HepG2 (cell line): ENCODE results near the gene GCNT2. TPM values are rescaled to one million over a fixed set of nuclear protein-coding genes. Genes with fewer than 3 reads are reported as not detected.

Source experiments
- BRCA1 ChIP-seq: sonication (generic); formaldehyde crosslinking; IDR thresholded peaks from 2 replicates; pipeline ENCODE4 v1.4.0; 2020; ENCODE audit warnings: missing genetic modification reagents
- HBP1 ChIP-seq: IDR thresholded peaks from 2 replicates; pipeline ENCODE4 v1.6.1; 2016; ENCODE audit warnings: low read depth, control low read depth
- HOXA3 ChIP-seq: sonication (generic); formaldehyde crosslinking; IDR thresholded peaks from 2 replicates; pipeline ENCODE4 v1.5.0; 2020; ENCODE audit warnings: missing genetic modification reagents
- LRRFIP1 ChIP-seq: sonication (generic); formaldehyde crosslinking; conservative IDR thresholded peaks from 2 replicates; pipeline ENCODE4 v1.4.0; 2020; ENCODE audit warnings: missing genetic modification reagents
- MAFK ChIP-seq, 2 experiments: IDR thresholded peaks in 1 of 2; conservative IDR thresholded peaks in 1 of 2; 2 replicates each; pipeline ENCODE4 v1.6.1; 2011; ENCODE audit warnings: improper control_type of control experiment in 2 of 2, low read length in 2 of 2
- NR2F6 ChIP-seq, 2 experiments: IDR thresholded peaks; 2 replicates each; pipeline ENCODE4 v1.6.1; 2016; ENCODE audit warnings: antibody characterized with exemption in 1 of 2, mild to moderate bottlenecking in 1 of 2
- U2AF1 ChIP-seq: fragments of 200-400 bp; formaldehyde crosslinking; optimal IDR thresholded peaks from 2 replicates; pipeline ENCODE3; 2017; ENCODE audit warnings: mild to moderate bottlenecking, low read depth, low read length
- ZNF10 ChIP-seq: sonication (generic); formaldehyde crosslinking; IDR thresholded peaks from 2 replicates; pipeline ENCODE4 v1.4.0; 2020; ENCODE audit warnings: mild to moderate bottlenecking, low read depth, missing genetic modification reagents, borderline replicate concordance
- ZNF317 ChIP-seq: sonication (generic); formaldehyde crosslinking; IDR thresholded peaks from 2 replicates; pipeline ENCODE4 v1.5.0; 2020; ENCODE audit warnings: mild to moderate bottlenecking, missing genetic modification reagents
- ZNF318 ChIP-seq: sonication (generic); formaldehyde crosslinking; IDR thresholded peaks from 2 replicates; pipeline ENCODE4 v1.4.0; 2020; ENCODE audit warnings: mild to moderate bottlenecking, missing genetic modification reagents
- ZNF329 ChIP-seq: sonication (generic); formaldehyde crosslinking; IDR thresholded peaks from 2 replicates; pipeline ENCODE4 v1.9.0; 2021; ENCODE audit warnings: low read depth, mild to moderate bottlenecking, missing genetic modification reagents
- ZNF432 ChIP-seq: sonication (generic); formaldehyde crosslinking; IDR thresholded peaks from 2 replicates; pipeline ENCODE4 v1.5.0; 2020; ENCODE audit warnings: missing genetic modification reagents, mild to moderate bottlenecking, borderline replicate concordance
- ZNF598 ChIP-seq: sonication (generic); formaldehyde crosslinking; IDR thresholded peaks from 2 replicates; pipeline ENCODE4 v1.5.1; 2020; ENCODE audit warnings: mild to moderate bottlenecking, missing genetic modification reagents, borderline replicate concordance
- polyA plus RNA-seq, 8 experiments: library from polyadenylated mRNA; depleted of rRNA in 3 of 8; stranded (reverse) in 7 of 8; unstranded in 1 of 8; fragments of >200 nt; fragmentation: Illumina TruSeq in 4 of 8; extraction: Trizol in 4 of 8; gene quantifications; 2 replicates each; pipeline versions ENCODE4 v1.2.1 to v1.2.3, GENCODE V29; 2011 to 2016; ENCODE audit warnings: low read depth in 4 of 8, missing spikeins in 1 of 8, mixed read lengths in 1 of 8; ENCODE audit not compliant: insufficient read depth in 1 of 8
- total RNA-seq, 5 experiments: library from RNA; depleted of rRNA; stranded (reverse); fragments of >200 nt; fragmentation: Illumina TruSeq; extraction: Trizol; gene quantifications; 2 replicates each; pipeline ENCODE4 v1.2.3, GENCODE V29; 2016; ENCODE audit warnings: low read depth in 1 of 5
- TF ChIP-seq, protein P1 (sequence below): sonication (generic); formaldehyde crosslinking; conservative IDR thresholded peaks from 2 replicates; pipeline ENCODE4 v1.5.0; 2020; ENCODE audit warnings: missing genetic modification reagents

GCNT2 gene
- total and polyA plus RNA-seq, 2 of the 13 experiments (the other 11 are each of a cell fraction or from before 2014, with no cell fraction given): 11.8 to 31.9 TPM

DNA sequence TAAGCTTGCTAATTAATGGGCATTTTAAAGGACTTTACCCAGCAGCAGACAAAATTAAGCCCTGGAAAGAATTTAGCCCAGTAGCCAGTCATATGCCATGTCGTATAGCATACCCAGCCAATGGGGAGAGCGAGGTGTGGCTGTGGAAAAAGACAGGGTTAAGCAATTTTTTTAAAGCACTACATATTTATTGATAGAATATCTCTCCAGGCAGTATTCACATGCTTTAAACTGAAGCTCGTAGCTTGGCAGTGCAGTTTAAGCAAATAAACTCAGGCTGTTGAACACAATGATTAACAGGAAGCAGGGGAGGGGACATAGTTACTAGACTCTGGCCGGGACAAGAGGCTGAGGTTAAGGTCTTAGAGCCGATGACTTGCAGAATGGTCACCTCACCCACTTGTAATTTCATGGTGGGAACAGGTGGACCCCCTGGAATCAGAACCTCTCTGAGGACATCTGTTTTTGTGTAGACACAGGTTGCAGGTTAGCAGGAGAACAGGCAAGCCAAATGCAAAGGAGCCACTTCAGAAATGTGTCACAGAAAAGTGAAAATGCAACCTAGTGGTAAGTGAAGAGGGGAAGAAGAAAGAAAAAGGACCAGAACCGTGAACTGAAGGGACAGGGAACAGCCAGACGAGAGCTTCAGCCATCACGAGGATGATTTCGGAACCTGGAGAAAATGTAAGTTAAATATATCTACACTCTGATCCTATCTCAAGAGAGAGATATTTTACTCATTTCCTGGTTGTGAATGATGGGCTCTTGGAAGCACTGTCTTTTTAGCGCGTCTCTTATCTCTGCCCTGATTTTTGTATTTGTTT is 7.2 kb downstream of the GCNT2 start (continued):
- TF ChIP-seq ZNF318 (CRISPR knock-in tag) (no peak), ZNF317 (CRISPR knock-in tag) (no peak), ZNF598 (CRISPR knock-in tag) (0 out of 2 replicates have a peak, but pooled peaks have one; percentile 32), HBP1 (CRISPR knock-in tag) (peak; percentile 79; the same call in 1 of the 2 replicates), ZNF432 (no peak), U2AF1 (no peak), MAFK (conservative IDR thresholded peaks at IDR 0.05 in 1 of 2, IDR thresholded peaks at IDR 0.05 in 1 of 2; ENCODE audit: low read length in 2 of 2) (peak; percentile 18 to 53; a peak in 1 of 4 replicates), NR2F6 (IDR thresholded peaks at IDR 0.05) (0 out of 2 replicates have a peak, but pooled peaks have one; percentile 45), NR2F6 (CRISPR knock-in tag; IDR thresholded peaks at IDR 0.05) (0 out of 2 replicates have a peak, but pooled peaks have one; percentile 25), ZNF10 (CRISPR knock-in tag) (no peak), LRRFIP1 (no peak), BRCA1 (CRISPR knock-in tag) (0 out of 2 replicates have a peak, but pooled peaks have one; percentile 14), HOXA3 (CRISPR knock-in tag) (no peak), ZNF329 (CRISPR knock-in tag) (no peak)
- TF ChIP-seq, protein P1, sequence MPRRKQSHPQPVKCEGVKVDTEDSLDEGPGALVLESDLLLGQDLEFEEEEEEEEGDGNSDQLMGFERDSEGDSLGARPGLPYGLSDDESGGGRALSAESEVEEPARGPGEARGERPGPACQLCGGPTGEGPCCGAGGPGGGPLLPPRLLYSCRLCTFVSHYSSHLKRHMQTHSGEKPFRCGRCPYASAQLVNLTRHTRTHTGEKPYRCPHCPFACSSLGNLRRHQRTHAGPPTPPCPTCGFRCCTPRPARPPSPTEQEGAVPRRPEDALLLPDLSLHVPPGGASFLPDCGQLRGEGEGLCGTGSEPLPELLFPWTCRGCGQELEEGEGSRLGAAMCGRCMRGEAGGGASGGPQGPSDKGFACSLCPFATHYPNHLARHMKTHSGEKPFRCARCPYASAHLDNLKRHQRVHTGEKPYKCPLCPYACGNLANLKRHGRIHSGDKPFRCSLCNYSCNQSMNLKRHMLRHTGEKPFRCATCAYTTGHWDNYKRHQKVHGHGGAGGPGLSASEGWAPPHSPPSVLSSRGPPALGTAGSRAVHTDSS (CRISPR knock-in tag): no peak
